HepG2 (cell line): Measurements from ENCODE around the gene IL1B. TPM values are rescaled to one million over a fixed set of nuclear protein-coding genes. Genes with fewer than 3 reads are reported as not detected.

Experiments
- ATAC-seq: fragments of 200-7000 bp; cut with Tn5 transposase; 3 replicates; pipeline ENCODE4 v1.9.1; 2020; ENCODE audit warnings: mild to moderate bottlenecking, moderate library complexity
- BruUV-seq: library from RNA; stranded (reverse); fragments of 400-500 nt; replicated peaks from 2 replicates; lab custom pipeline; 2021; lab: Mats Ljungman, UMichigan
- CTCF ChIA-PET: fragments of 300-600 bp; formaldehyde crosslinking; extraction: SDS; loops from one replicate; lab custom pipeline; 2021; ENCODE audit warnings: low total read pairs, inconsistent platforms, low intra/inter-chr PET ratio; lab: Yijun Ruan, JAX
- POLR2A ChIA-PET: fragments of 350-600 bp; sonication (Branson Sonifier 250); formaldehyde crosslinking; loops from one replicate; lab custom pipeline; 2020; ENCODE audit warnings: antibody characterized with exemption, inconsistent platforms; lab: Yijun Ruan, JAX
- DNase-seq: peaks from one replicate; pipeline ENCODE4 v3.0.0-alpha.2; 2015; ENCODE audit warnings: low spot score
- FAIRE-seq: peaks from 3 replicates; lab custom pipeline; 2011; peaks lifted over from hg19 to GRCh38; lab: Jason Lieb, UNC
- H2AFZ ChIP-seq: one replicate; pipeline ENCODE4 v1.6.1; 2011; ENCODE audit warnings: low read length, inconsistent platforms
- H3K27ac ChIP-seq: fragments of 300-600 bp; 3 replicates; pipeline ENCODE4 v1.8.0; 2011; ENCODE audit warnings: mixed run types, mild to moderate bottlenecking, mixed read lengths, low read length, inconsistent platforms; ENCODE audit not compliant: insufficient read depth; ENCODE audit errors: extremely low read length
- H3K27me3 ChIP-seq, 2 experiments: fragments of 200-600 bp in 1 of 2; 2 replicates in 1 of 2; 3 replicates in 1 of 2; pipeline versions ENCODE4 v1.6.0 to v1.8.0; 2011; ENCODE audit warnings: low read length in 2 of 2, mild to moderate bottlenecking in 2 of 2, moderate library complexity in 2 of 2, inconsistent platforms in 1 of 2; ENCODE audit not compliant: insufficient read depth in 2 of 2, control insufficient read depth in 1 of 2
- H3K36me3 ChIP-seq, 2 experiments: fragments of 200-600 bp in 1 of 2; replicated peaks in 1 of 2; 2 replicates in 1 of 2; 3 replicates in 1 of 2; pipeline versions ENCODE4 v1.5.1 to v1.8.0; 2011; ENCODE audit warnings: low read length in 2 of 2, inconsistent platforms in 1 of 2; ENCODE audit not compliant: insufficient read depth in 2 of 2, control insufficient read depth in 1 of 2
- H3K4me1 ChIP-seq: 2 replicates; pipeline ENCODE4 v1.5.1; 2012; ENCODE audit warnings: low read length, inconsistent platforms; ENCODE audit not compliant: insufficient read depth
- H3K4me2 ChIP-seq: 2 replicates; pipeline ENCODE4 v1.6.0; 2011; ENCODE audit warnings: low read depth, low read length, inconsistent platforms
- H3K4me3 ChIP-seq, 3 experiments: fragments of 200-600 bp in 1 of 3; sonication (generic), shearing (Covaris generic) in 1 of 3; replicated peaks in 1 of 3; 2 replicates each; pipeline ENCODE4 v1.5.1; 2011 to 2016; ENCODE audit warnings: low read length in 3 of 3, inconsistent platforms in 2 of 3, low read depth in 2 of 3, mild to moderate bottlenecking in 2 of 3, control low read depth in 1 of 3, mixed read lengths in 1 of 3; ENCODE audit not compliant: insufficient read depth in 1 of 3
- H3K79me2 ChIP-seq: one replicate; pipeline ENCODE4 v1.6.1; 2011; ENCODE audit warnings: low read length, inconsistent platforms; ENCODE audit not compliant: insufficient read depth
- H3K9ac ChIP-seq: 2 replicates; pipeline ENCODE4 v1.6.0; 2011; ENCODE audit warnings: mild to moderate bottlenecking, low read depth, low read length, inconsistent platforms; ENCODE audit not compliant: insufficient read depth
- H3K9me3 ChIP-seq: 2 replicates; pipeline ENCODE4 v1.5.1; 2012; ENCODE audit warnings: mild to moderate bottlenecking, low read length
- H4K20me1 ChIP-seq: 2 replicates; pipeline ENCODE4 v1.6.0; 2011; ENCODE audit warnings: inconsistent platforms, mild to moderate bottlenecking, low read length, moderate library complexity; ENCODE audit not compliant: insufficient read depth
- CREB1 ChIP-seq, 2 experiments: fragments of 450-650 bp in 1 of 2; IDR thresholded peaks; 2 replicates each; pipeline ENCODE4 v1.6.1; 2016 to 2017; ENCODE audit warnings: control low read depth in 1 of 2, mild to moderate bottlenecking in 1 of 2, missing compliant biosample characterization in 1 of 2, missing genetic modification characterization in 1 of 2
- DRAP1 ChIP-seq: IDR thresholded peaks from 2 replicates; pipeline ENCODE4 v1.6.1; 2016; ENCODE audit warnings: missing genetic modification reagents, missing compliant biosample characterization
- FOXK2 ChIP-seq: fragments of 450-650 bp; IDR thresholded peaks from 2 replicates; pipeline ENCODE4 v1.6.1; 2016
- HNF1A ChIP-seq, 2 experiments: sonication (generic) in 1 of 2; formaldehyde crosslinking in 1 of 2; IDR thresholded peaks; 2 replicates each; pipeline versions ENCODE4 v1.4.0 to v1.6.1; 2016 to 2020; ENCODE audit warnings: borderline replicate concordance in 1 of 2, low read depth in 1 of 2, mild to moderate bottlenecking in 1 of 2, missing genetic modification reagents in 1 of 2
- RXRB ChIP-seq: IDR thresholded peaks from 2 replicates; pipeline ENCODE4 v1.6.1; 2016; ENCODE audit warnings: borderline replicate concordance, missing genetic modification reagents, missing compliant biosample characterization
- ZNF598 ChIP-seq: sonication (generic); formaldehyde crosslinking; IDR thresholded peaks from 2 replicates; pipeline ENCODE4 v1.5.1; 2020; ENCODE audit warnings: mild to moderate bottlenecking, missing genetic modification reagents, borderline replicate concordance
- ZNF609 ChIP-seq: sonication (generic); formaldehyde crosslinking; IDR thresholded peaks from 2 replicates; pipeline ENCODE4 v1.4.0; 2020; ENCODE audit warnings: mild to moderate bottlenecking, missing genetic modification reagents, borderline replicate concordance
- ZNF687 ChIP-seq: sonication (generic); formaldehyde crosslinking; IDR thresholded peaks from 2 replicates; pipeline ENCODE4 v1.5.1; 2020; ENCODE audit warnings: mild to moderate bottlenecking, missing genetic modification reagents, moderate library complexity
- WGBS: methylation state at CpG from one replicate; pipeline ENCODE4 v1.1.6; 2017; ENCODE audit warnings: low lambda C conversion rate; 5-methylcytosine and 5-hydroxymethylcytosine counted together
- in situ Hi-C: cut with HindIII; loops from 2 replicates; pipeline ENCODE4 v1.10.0; 2017; ENCODE audit warnings: low pct_unique_long_range_greater_than_20kb; ENCODE audit not compliant: extremely low pct_ligation_motif_present
- intact Hi-C: fragments of 100-400 bp; cut with micrococcal nuclease; formaldehyde crosslinking; loops from one replicate; pipeline ENCODE4 v1.10.0; 2022; ENCODE audit not compliant: unreplicated experiment
- polyA plus RNA-seq, 8 experiments: library from polyadenylated mRNA; depleted of rRNA in 3 of 8; stranded (reverse) in 7 of 8; unstranded in 1 of 8; fragments of >200 nt; fragmentation: Illumina TruSeq in 4 of 8; extraction: Trizol in 4 of 8; gene quantifications; 2 replicates each; pipeline versions ENCODE4 v1.2.1 to v1.2.3, GENCODE V29; 2011 to 2016; ENCODE audit warnings: low read depth in 4 of 8, missing spikeins in 1 of 8, mixed read lengths in 1 of 8; ENCODE audit not compliant: insufficient read depth in 1 of 8
- total RNA-seq, 5 experiments: library from RNA; depleted of rRNA; stranded (reverse); fragments of >200 nt; fragmentation: Illumina TruSeq; extraction: Trizol; gene quantifications; 2 replicates each; pipeline ENCODE4 v1.2.3, GENCODE V29; 2016; ENCODE audit warnings: low read depth in 1 of 5

The IL1B gene
- total and polyA plus RNA-seq, 2 of the 13 experiments (the other 11 are each of a cell fraction or from before 2014, with no cell fraction given) = 0.18 TPM; not detected in 1

- in situ Hi-C loops (no loop called here), intact Hi-C loops (loop anchor here (2.0 kb wide), 1 partner anchor 13 kb away; no protein-coding TSS in a partner anchor)
- Histone ChIP-seq H3K36me3 (no peaks in the 10 kb centered on the region), H3K27ac (peak overlapping the region; percentile 86), H3K4me3 (no peak overlapping the region), H3K9ac (no peak overlapping the region), H3K79me2 (no peaks in the 10 kb centered on the region), H2AFZ (no peak overlapping the region), H3K27me3 (no peaks in the 10 kb centered on the region), H3K4me2 (no peak overlapping the region), H3K9me3 (peaks cover 7% of the 10 kb centered on the region), H3K4me1 (peaks cover 61% of the 10 kb centered on the region), H4K20me1 (no peaks in the 10 kb centered on the region)
- no TSS peak for BruUV-seq
- CTCF ChIA-PET = no interaction called here
- WGBS = 99% methylated on average over 11 of the region's 11 CpGs
- ATAC-seq (no peak), FAIRE-seq (no peak), DNase-seq (no peak)
- POLR2A ChIA-PET = interaction anchor here (0.6 kb wide), 1 partner anchor 150 kb away, joined by 3 read pairs; no protein-coding TSS in a partner anchor
- TF ChIP-seq RXRB (CRISPR knock-in tag) (no peak), ZNF598 (CRISPR knock-in tag) (0 out of 2 replicates have a peak, but pooled peaks have one; percentile 45), ZNF609 (no peak), DRAP1 (no peak), FOXK2 (no peak), ZNF687 (peak; percentile 52), CREB1 (IDR thresholded peaks at IDR 0.05) (no peak), CREB1 (CRISPR knock-in tag; IDR thresholded peaks at IDR 0.05) (no peak), HNF1A (IDR thresholded peaks at IDR 0.05; ENCODE audit: low read depth) (no peak), HNF1A (CRISPR knock-in tag; IDR thresholded peaks at IDR 0.05; ENCODE audit: borderline replicate concordance) (no peak)
Measured at GRCh38 chr2:112805542-112805941, 31.0 kb downstream of the IL1B start.
